ENCODE measurements around the gene FBRSL1.

Gene FBRSL1

GRCh38 chr12:132511516-132512196 is 21.7 kb downstream of the FBRSL1 start:
- DNase-seq (ENCODE audit: low read depth), result no peak

- DNase-seq (ENCODE audit: low read depth), result no peak
These were observed 22.5 kb downstream of the FBRSL1 start for GRCh38 chr12:132512197-132513069.

- DNase-seq (ENCODE audit: low read depth), result no peak
These were observed 23.1 kb downstream of the FBRSL1 start for GRCh38 chr12:132513070-132513398.

GRCh38 chr12:132513458-132514135 is 23.6 kb downstream of the FBRSL1 start:
- no peak for DNase-seq (ENCODE audit: low read depth)

- DNase-seq (ENCODE audit: low read depth), result no peak
These were observed 24.4 kb downstream of the FBRSL1 start for GRCh38 chr12:132514216-132514820.

- no peak for DNase-seq (ENCODE audit: low read depth)
These were observed 24.9 kb downstream of the FBRSL1 start for GRCh38 chr12:132514838-132515237.

GRCh38 chr12:132516095-132517012 is 26.4 kb downstream of the FBRSL1 start:
- no peak for DNase-seq (ENCODE audit: low read depth)

- no peak for DNase-seq (ENCODE audit: low read depth)
These were observed 27.2 kb downstream of the FBRSL1 start for GRCh38 chr12:132517013-132517739.

GRCh38 chr12:132517740-132518100 is 27.8 kb downstream of the FBRSL1 start:
- no peak for DNase-seq (ENCODE audit: low read depth)

GRCh38 chr12:132518354-132518992 is 28.5 kb downstream of the FBRSL1 start:
- DNase-seq (ENCODE audit: low read depth), result no peak

GRCh38 chr12:132520421-132521199 is 30.7 kb downstream of the FBRSL1 start:
- no peak for DNase-seq (ENCODE audit: low read depth)

GRCh38 chr12:132521200-132521580 is 31.2 kb downstream of the FBRSL1 start:
- no peak for DNase-seq (ENCODE audit: low read depth)

GRCh38 chr12:132521712-132522292 is 31.9 kb downstream of the FBRSL1 start:
- DNase-seq (ENCODE audit: low read depth), result no peak

GRCh38 chr12:132522592-132523380 is 32.8 kb downstream of the FBRSL1 start:
- no peak for DNase-seq (ENCODE audit: low read depth)

- DNase-seq (ENCODE audit: low read depth), result no peak
These were observed 33.8 kb downstream of the FBRSL1 start for GRCh38 chr12:132523576-132524331.

GRCh38 chr12:132524405-132524804 is 34.5 kb downstream of the FBRSL1 start:
- no peak for DNase-seq (ENCODE audit: low read depth)

GRCh38 chr12:132525011-132525832 is 35.3 kb downstream of the FBRSL1 start:
- no peak for DNase-seq (ENCODE audit: low read depth)
